ENCODE data around the gene MAPKAPK3. TPM values are rescaled to one million over a fixed set of nuclear protein-coding genes. Genes with fewer than 3 reads are reported as not detected.

The MAPKAPK3 gene
- total RNA-seq, 1 donor from 2014 or later, result 40.3 TPM

DNA sequence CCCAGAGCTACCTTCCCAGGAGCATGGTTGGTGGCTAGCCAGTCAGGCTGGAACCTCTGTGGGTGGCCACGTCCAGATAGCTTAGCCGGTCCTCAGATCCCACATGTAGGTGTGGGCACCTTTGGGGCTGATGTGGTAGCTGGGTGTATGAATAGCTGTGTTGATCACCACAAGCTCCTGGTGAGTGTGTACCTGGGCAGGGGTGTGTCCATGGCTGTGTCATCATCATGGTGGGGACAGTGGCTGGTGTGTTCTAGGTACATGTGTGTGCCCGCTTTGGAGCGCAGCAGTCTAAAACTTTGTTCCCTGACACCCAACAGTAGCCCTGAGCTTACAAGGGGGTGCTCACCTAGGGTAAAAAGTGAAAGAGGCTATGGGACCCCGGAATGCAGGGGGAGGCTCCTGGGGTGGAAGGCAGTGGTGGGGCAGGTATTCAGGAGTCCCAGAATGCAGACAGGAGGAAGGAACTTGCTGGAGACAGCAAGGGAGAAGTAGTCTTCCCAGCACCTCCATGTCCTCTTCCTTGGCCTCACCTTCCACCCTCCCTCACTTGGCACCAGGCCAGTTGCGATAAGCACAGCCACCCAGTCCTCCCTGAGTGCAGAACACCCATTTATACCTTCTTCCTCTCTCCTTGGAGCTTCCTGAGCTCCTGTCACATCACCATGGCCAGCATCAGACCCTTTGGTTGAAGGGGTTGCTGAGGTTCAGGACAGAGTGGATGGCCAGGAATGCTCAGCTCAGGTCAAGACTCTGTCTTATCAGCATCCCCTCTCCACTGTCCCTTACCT is 6.6 kb upstream of the MAPKAPK3 start:
- Mint-ChIP-seq H3K4me3 (peak overlapping the region; percentile 91), H3K27me3 (peaks cover 15% of the 10 kb centered on the region), H3K27ac (peak overlapping the region; percentile 92), H3K4me1 (ENCODE audit: unreplicated experiment) (peaks cover 38% of the 10 kb centered on the region), H3K9me3 (no peaks in the 10 kb centered on the region), H3K36me3 (peaks cover 3% of the 10 kb centered on the region)
- TF ChIP-seq, protein P1, sequence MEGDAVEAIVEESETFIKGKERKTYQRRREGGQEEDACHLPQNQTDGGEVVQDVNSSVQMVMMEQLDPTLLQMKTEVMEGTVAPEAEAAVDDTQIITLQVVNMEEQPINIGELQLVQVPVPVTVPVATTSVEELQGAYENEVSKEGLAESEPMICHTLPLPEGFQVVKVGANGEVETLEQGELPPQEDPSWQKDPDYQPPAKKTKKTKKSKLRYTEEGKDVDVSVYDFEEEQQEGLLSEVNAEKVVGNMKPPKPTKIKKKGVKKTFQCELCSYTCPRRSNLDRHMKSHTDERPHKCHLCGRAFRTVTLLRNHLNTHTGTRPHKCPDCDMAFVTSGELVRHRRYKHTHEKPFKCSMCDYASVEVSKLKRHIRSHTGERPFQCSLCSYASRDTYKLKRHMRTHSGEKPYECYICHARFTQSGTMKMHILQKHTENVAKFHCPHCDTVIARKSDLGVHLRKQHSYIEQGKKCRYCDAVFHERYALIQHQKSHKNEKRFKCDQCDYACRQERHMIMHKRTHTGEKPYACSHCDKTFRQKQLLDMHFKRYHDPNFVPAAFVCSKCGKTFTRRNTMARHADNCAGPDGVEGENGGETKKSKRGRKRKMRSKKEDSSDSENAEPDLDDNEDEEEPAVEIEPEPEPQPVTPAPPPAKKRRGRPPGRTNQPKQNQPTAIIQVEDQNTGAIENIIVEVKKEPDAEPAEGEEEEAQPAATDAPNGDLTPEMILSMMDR (conservative IDR thresholded peaks at IDR 0.05), result no peak
- no peak for DNase-seq (ENCODE audit: extremely low spot score, unreplicated experiment)

DNA sequence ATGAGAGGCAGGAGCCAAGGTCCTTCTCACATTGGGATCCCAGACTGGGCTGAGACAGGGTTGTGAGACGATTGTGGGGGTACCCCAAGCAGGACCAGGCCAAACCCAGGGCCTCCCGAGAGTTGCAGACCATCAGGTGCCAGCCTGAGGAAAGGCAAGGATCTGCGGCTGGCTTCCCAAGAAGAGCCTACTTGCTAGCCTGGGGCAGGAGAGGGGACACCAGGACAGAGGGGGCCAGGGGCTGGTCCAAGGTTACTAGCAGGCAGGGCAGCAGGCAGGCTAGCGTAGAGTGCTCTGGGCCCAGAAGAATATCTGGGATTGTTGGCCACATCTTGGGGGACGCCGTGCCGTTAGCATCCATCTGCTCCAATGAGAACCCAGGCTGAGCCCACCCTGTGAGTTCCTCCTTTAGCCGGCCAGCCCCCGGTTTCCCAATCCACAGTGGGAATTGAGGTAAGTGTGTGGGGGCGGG is 5.9 kb upstream of the MAPKAPK3 start:
- peak overlapping the region; percentile 92 for H3K27ac Mint-ChIP-seq
- H3K4me1 Mint-ChIP-seq (ENCODE audit: unreplicated experiment), result peaks cover 37% of the 10 kb centered on the region
- no peak for DNase-seq (ENCODE audit: extremely low spot score, unreplicated experiment)
- peaks cover 15% of the 10 kb centered on the region for H3K27me3 Mint-ChIP-seq
- peaks cover 3% of the 10 kb centered on the region for H3K36me3 Mint-ChIP-seq
- no peaks in the 10 kb centered on the region for H3K9me3 Mint-ChIP-seq
- TF ChIP-seq, protein P1 (conservative IDR thresholded peaks at IDR 0.05), result no peak
- peak overlapping the region; percentile 91 for H3K4me3 Mint-ChIP-seq

DNA sequence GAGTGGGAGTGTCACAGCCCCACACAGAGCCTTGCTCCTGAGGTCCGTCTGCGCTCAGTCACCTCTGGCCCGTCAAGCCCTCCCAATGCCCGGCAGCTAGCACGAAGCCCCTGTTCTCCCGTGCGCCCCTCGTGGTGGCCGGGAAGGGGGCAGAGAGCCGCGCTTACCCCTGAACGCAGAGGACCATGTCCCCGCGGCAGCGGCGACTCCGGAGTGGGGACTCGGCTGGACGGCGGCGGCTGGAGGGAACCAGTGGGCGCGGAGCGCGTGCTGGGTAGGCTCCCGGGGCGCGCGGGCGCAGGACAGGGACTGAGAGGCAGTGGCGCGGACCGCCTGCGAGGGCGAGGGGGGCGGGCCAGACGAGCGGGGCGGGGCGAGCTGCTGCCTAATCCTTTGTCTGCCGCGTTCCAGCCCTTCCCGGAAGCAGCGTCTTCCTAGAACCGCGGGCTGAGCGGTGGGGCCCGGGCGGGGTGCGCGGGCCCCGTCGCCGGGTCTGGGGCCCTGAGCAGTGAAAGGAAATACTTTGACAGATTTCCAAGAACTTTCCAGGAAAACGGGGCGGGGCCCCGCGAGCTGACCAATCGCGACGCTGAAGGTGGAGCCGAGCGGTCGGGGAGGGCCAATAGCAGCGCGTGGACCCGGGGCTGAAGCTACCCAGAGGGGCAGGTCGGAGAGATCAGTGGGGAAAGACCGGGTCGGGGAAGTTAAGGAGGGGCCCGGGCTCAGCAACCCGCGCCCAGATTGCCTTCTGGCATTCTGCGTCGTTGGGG is 5.3 kb upstream of the MAPKAPK3 start, which contains the start of gene CISH:
TSS of gene CISH (minus strand) at position 311 of the 770 bp plus-strand sequence. CDS start at position 187, 124 bp downstream.
- H3K9me3 Mint-ChIP-seq, result no peaks in the 10 kb centered on the region
- H3K27me3 Mint-ChIP-seq, result peaks cover 15% of the 10 kb centered on the region
- TF ChIP-seq, protein P1 (conservative IDR thresholded peaks at IDR 0.05), result peak; percentile 79
- H3K4me3 Mint-ChIP-seq, result peak within 1 kb of the TSS; percentile 91
- peaks cover 3% of the 10 kb centered on the region for H3K36me3 Mint-ChIP-seq
- peak; percentile 96 for DNase-seq (ENCODE audit: extremely low spot score, unreplicated experiment)
- peak within 1 kb of the TSS; percentile 92 for H3K27ac Mint-ChIP-seq
- H3K4me1 Mint-ChIP-seq (ENCODE audit: unreplicated experiment), result peaks cover 42% of the 10 kb centered on the region

DNA sequence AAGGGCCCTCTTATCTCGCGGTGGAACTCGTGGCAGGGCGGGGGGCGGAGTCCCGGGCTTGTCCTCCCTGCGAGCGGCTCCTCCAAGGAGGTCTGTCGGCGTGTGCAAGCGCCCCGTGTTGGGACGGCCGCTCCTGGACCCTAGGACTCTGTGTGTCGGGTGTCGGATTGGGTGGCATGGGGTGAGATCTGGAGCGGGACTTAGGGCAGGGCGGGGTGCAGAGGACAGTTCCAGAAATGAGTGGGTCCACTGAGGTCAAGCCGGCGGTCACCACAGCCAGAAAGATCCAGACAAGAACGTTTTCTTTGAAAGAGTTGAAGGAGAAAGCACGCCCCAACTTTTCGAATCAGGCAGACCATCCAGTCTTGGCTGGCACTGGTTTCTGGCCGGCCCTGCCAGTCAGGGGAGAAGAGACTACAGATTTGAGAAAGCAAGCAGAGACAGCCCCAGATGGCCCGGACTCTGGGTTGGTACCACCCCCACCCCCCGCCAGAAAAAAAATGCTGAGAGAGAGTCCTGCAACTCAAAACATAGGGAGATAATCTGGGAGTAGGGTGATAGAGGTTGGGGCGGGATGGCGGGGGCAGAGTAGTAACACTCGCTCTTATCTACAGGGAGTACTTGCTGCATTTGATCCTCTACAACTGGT is 4.6 kb upstream of the MAPKAPK3 start:
- peaks cover 42% of the 10 kb centered on the region for H3K4me1 Mint-ChIP-seq (ENCODE audit: unreplicated experiment)
- TF ChIP-seq, protein P1 (conservative IDR thresholded peaks at IDR 0.05), result no peak
- peaks cover 15% of the 10 kb centered on the region for H3K27me3 Mint-ChIP-seq
- peak overlapping the region; percentile 92 for H3K27ac Mint-ChIP-seq
- no peak for DNase-seq (ENCODE audit: extremely low spot score, unreplicated experiment)
- peaks cover 3% of the 10 kb centered on the region for H3K36me3 Mint-ChIP-seq
- peak overlapping the region; percentile 91 for H3K4me3 Mint-ChIP-seq
- H3K9me3 Mint-ChIP-seq, result no peaks in the 10 kb centered on the region

Data from type B pancreatic cell (in vitro differentiated cells).